Gastrocnemius medialis (tissue), 4 donors: Measurements from ENCODE around the gene GABRA1.

ENCODE experiments used
- POLR2A ChIP-seq, 2 donors: fragments of 450-650 bp; IDR thresholded peaks; one replicate each; pipeline ENCODE4 v1.6.1; 2017; ENCODE audit warnings: antibody characterized with exemption in 2 of 2, mild to moderate bottlenecking in 2 of 2, moderate library complexity in 2 of 2
- TF ChIP-seq, protein P1 (sequence below), 5 experiments: fragments of 450-650 bp in 3 of 5; fragments of 200-600 bp in 2 of 5; sonication (generic) in 2 of 5; IDR thresholded peaks in 4 of 5; conservative IDR thresholded peaks in 1 of 5; 1 replicate in 4 of 5; 2 replicates in 1 of 5; pipeline ENCODE4 v1.5.1; 2016 to 2019; ENCODE audit warnings: antibody characterized with exemption in 5 of 5, mild to moderate bottlenecking in 3 of 5, moderate library complexity in 3 of 5

DNA sequence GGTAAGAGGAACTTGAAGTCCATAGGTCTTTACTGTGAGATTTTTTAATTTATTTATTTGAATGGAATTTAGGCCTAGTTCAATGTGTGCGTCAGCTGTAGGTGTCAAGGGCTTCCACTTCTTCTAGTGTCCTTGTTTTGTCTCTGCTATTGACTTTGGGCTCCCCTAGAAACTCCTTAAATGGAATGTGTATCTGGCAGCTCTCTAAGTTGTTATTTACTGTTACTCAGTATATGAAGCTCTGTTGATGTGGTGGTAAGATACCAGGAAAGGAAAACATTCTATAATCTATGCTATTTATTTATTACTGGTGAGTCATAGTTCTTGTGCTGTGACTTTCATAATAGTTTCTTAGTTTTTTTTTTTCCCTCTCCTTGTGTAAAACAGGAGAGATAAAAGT, 97.1 kb downstream of the GABRA1 start:
- TF ChIP-seq POLR2A (IDR thresholded peaks at IDR 0.05): no peak
- TF ChIP-seq, protein P1, sequence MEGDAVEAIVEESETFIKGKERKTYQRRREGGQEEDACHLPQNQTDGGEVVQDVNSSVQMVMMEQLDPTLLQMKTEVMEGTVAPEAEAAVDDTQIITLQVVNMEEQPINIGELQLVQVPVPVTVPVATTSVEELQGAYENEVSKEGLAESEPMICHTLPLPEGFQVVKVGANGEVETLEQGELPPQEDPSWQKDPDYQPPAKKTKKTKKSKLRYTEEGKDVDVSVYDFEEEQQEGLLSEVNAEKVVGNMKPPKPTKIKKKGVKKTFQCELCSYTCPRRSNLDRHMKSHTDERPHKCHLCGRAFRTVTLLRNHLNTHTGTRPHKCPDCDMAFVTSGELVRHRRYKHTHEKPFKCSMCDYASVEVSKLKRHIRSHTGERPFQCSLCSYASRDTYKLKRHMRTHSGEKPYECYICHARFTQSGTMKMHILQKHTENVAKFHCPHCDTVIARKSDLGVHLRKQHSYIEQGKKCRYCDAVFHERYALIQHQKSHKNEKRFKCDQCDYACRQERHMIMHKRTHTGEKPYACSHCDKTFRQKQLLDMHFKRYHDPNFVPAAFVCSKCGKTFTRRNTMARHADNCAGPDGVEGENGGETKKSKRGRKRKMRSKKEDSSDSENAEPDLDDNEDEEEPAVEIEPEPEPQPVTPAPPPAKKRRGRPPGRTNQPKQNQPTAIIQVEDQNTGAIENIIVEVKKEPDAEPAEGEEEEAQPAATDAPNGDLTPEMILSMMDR (IDR thresholded peaks at IDR 0.05 in 4 of 5, conservative IDR thresholded peaks at IDR 0.05 in 1 of 5): no peak
